SU-DHL-6 (cell line): ENCODE results near the gene NDUFS6.

Experiments
- H2AFZ ChIP-seq: fragments of 200-600 bp; sonication (generic); 2 replicates; pipeline ENCODE4 v1.6.1; 2014; ENCODE audit warnings: low read depth, mild to moderate bottlenecking, moderate library complexity, mixed read lengths, antibody characterized with exemption, low read length; ENCODE audit not compliant: severe bottlenecking
- H3F3A ChIP-seq: fragments of 200-600 bp; shearing (Covaris generic); 2 replicates; pipeline ENCODE4 v1.6.0; 2016; ENCODE audit warnings: antibody characterized with exemption, mild to moderate bottlenecking; ENCODE audit not compliant: insufficient read depth
- H3K27ac ChIP-seq: fragments of 200-600 bp; sonication (generic); 2 replicates; pipeline ENCODE4 v1.5.1; 2016; ENCODE audit warnings: low read depth, mild to moderate bottlenecking, low read length, moderate library complexity, mixed read lengths
- H3K27me3 ChIP-seq: fragments of 200-600 bp; sonication (generic), shearing (Covaris generic); 2 replicates; pipeline ENCODE4 v1.6.0; 2014; ENCODE audit warnings: mild to moderate bottlenecking, low read length
- H3K36me3 ChIP-seq: fragments of 200-600 bp; sonication (generic); 2 replicates; pipeline ENCODE4 v1.6.1; 2014; ENCODE audit warnings: mild to moderate bottlenecking, low read length, mixed read lengths
- H3K4me2 ChIP-seq: fragments of 300-600, 200-600 bp; shearing (Covaris generic), sonication (generic); 2 replicates; pipeline ENCODE4 v1.6.0; 2014; ENCODE audit warnings: low read length, low read depth, mild to moderate bottlenecking; ENCODE audit not compliant: poor library complexity, severe bottlenecking
- H3K4me3 ChIP-seq: fragments of 200-600 bp; sonication (generic); 2 replicates; pipeline ENCODE4 v1.5.1; 2014; ENCODE audit warnings: antibody characterized with exemption, low read length, mild to moderate bottlenecking, mixed read lengths; ENCODE audit not compliant: insufficient read depth, poor library complexity, severe bottlenecking
- H3K79me2 ChIP-seq: fragments of 200-600 bp; sonication (generic); 2 replicates; pipeline ENCODE4 v1.6.1; 2014; ENCODE audit warnings: mild to moderate bottlenecking, low read length, moderate library complexity; ENCODE audit not compliant: insufficient read depth
- H3K9ac ChIP-seq: fragments of 200-600 bp; sonication (generic); 2 replicates; pipeline ENCODE4 v1.7.0; 2014; ENCODE audit warnings: mild to moderate bottlenecking, low read length
- H3K9me2 ChIP-seq: fragments of 200-600 bp; sonication (generic); replicated peaks from 2 replicates; pipeline ENCODE4 v1.6.1; 2014; ENCODE audit warnings: low read length; ENCODE audit not compliant: insufficient read depth
- H3K9me3 ChIP-seq: fragments of 200-600 bp; sonication (generic); 2 replicates; pipeline ENCODE4 v1.6.1; 2014; ENCODE audit warnings: low read length, mixed read lengths; ENCODE audit not compliant: insufficient read depth
- H4K20me1 ChIP-seq: fragments of 200-600 bp; sonication (generic); 2 replicates; pipeline ENCODE4 v1.6.1; 2014; ENCODE audit warnings: low read depth, mild to moderate bottlenecking, antibody characterized with exemption, low read length, moderate library complexity, mixed read lengths
- CTCF ChIP-seq: fragments of 200-600 bp; sonication (generic); IDR thresholded peaks from one replicate; pipeline ENCODE4 v1.5.1; 2017; ENCODE audit warnings: antibody characterized with exemption, mild to moderate bottlenecking, low read length, moderate library complexity; ENCODE audit not compliant: insufficient read depth, poor library complexity, severe bottlenecking
- EZH2phosphoT487 ChIP-seq: fragments of 200-600 bp; sonication (generic), shearing (Covaris generic); conservative IDR thresholded peaks from 2 replicates; pipeline ENCODE4 v1.6.1; 2018; ENCODE audit warnings: mild to moderate bottlenecking, antibody characterized with exemption, low read length, moderate library complexity, mixed read lengths

NDUFS6 gene

DNA sequence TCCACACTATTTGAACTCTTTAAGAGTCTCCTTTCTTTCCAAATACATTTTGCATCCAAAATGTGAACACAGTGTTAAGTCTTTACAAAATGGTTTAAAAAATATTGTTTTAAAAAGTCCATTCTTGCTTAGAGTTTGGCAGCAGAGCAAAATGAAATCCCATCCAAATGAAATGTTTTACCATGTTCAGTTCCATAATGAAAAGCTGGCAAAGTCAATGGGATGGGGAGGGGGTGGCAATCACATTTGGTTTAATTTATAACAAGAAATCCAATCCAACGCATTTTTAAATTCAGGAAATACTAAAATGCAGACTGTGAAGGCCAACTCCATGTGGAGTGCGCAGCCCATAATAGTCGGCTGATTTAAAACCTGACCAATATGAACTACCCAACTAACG, 41.0 kb upstream of the NDUFS6 start:
- Histone ChIP-seq H2AFZ (no peak overlapping the region), H3K4me2 (no peak overlapping the region), H3K9me2 (no peaks in the 10 kb centered on the region), H3K4me3 (no peak overlapping the region), H3K27ac (no peak overlapping the region), H3K27me3 (no peaks in the 10 kb centered on the region), H3K9ac (no peak overlapping the region), H4K20me1 (no peaks in the 10 kb centered on the region), H3K79me2 (no peaks in the 10 kb centered on the region), H3K36me3 (no peaks in the 10 kb centered on the region), H3F3A (0 out of 2 replicates have a peak, but pooled peaks cover 6% of the 10 kb centered on the region), H3K9me3 (0 out of 2 replicates have a peak, but pooled peaks cover 6% of the 10 kb centered on the region)
- TF ChIP-seq EZH2phosphoT487 (no peak), CTCF (no peak)

DNA sequence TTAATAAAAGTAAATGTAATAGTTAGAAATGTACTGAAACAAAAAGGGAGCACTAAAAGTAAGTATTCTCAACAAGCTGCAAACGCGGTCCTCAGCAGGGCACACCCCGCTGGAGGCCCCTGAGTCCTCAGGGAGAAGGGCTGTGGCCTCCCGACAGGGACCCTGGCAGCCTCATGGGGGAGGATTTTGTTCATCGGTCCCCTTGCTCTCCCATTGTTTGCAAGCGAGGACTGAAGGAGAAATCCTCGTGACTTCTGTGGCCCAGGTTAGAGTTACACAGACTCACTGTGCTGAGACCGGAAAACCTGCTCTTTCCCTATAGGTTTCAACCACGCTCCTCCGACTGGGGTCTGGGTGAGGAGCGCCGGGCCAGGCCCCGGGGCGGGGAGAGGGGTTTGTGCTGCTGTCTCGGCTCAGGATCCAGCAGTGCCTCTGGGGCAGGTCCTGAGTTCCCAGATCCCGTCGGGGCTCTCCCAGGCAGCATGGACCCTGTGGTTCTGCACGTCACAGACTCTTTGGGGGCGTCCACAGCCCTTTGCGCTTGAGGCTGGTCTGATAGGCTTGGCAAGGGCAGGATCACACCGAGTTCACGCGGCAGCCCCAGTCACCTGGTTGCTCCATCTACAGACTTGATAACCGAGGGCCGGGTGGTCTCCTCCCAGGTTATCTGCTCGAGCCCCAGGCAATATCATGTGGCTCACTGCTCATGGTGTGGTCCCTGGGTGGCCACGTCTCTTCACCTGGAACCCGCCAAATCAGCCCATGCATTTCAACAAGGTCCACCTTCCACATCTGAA, 40.4 kb upstream of the NDUFS6 start:
- Histone ChIP-seq H2AFZ (no peak overlapping the region), H3K9me3 (peaks cover 9% of the 10 kb centered on the region; the same call in 1 of the 2 replicates), H3K79me2 (no peaks in the 10 kb centered on the region), H3K27me3 (no peaks in the 10 kb centered on the region), H3K4me3 (no peak overlapping the region), H3K36me3 (0 out of 2 replicates have a peak, but pooled peaks cover 2% of the 10 kb centered on the region), H3K9me2 (no peaks in the 10 kb centered on the region), H3K9ac (no peak overlapping the region), H4K20me1 (no peaks in the 10 kb centered on the region), H3F3A (0 out of 2 replicates have a peak, but pooled peaks cover 6% of the 10 kb centered on the region), H3K27ac (no peak overlapping the region), H3K4me2 (no peak overlapping the region)
- TF ChIP-seq CTCF = no peak
- TF ChIP-seq EZH2phosphoT487 = no peak

DNA sequence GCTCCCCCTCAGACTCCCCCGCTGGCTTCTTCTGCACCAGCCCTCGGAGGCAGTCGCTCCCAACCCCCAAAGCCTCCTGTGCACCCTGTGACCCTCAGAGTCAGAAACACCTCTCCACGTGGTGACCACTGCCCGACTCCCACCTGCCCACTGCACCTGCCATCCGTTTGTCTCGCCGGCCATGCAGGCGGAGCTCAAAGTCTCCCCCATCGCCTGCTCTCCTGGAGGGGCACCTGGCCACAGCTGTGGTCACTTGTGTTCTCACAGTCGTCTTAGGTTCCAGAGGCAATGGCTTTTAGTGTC, 39.8 kb upstream of the NDUFS6 start:
- Histone ChIP-seq H4K20me1 (no peaks in the 10 kb centered on the region), H3K9me3 (peaks cover 11% of the 10 kb centered on the region; the same call in 1 of the 2 replicates), H3F3A (0 out of 2 replicates have a peak, but pooled peaks cover 6% of the 10 kb centered on the region), H2AFZ (no peak overlapping the region), H3K4me2 (no peak overlapping the region), H3K4me3 (no peak overlapping the region), H3K27me3 (no peaks in the 10 kb centered on the region), H3K27ac (no peak overlapping the region), H3K36me3 (0 out of 2 replicates have a peak, but pooled peaks cover 3% of the 10 kb centered on the region), H3K79me2 (no peaks in the 10 kb centered on the region), H3K9ac (no peak overlapping the region), H3K9me2 (no peaks in the 10 kb centered on the region)
- TF ChIP-seq CTCF (no peak), EZH2phosphoT487 (no peak)
